GM12873 (cell line): Measurements from ENCODE around the gene TMEM18.

Experiments used
- CTCF ChIP-seq: IDR thresholded peaks from 2 replicates; pipeline ENCODE4 v1.5.1; 2012; ENCODE audit warnings: low read depth, mild to moderate bottlenecking, moderate library complexity, low read length, control low read depth; ENCODE audit not compliant: insufficient read depth; ENCODE audit errors: missing control alignments

Gene TMEM18

GRCh38 chr2:717661-718060, 40.5 kb upstream of the TMEM18 start:
- TF ChIP-seq CTCF = no peak

DNA sequence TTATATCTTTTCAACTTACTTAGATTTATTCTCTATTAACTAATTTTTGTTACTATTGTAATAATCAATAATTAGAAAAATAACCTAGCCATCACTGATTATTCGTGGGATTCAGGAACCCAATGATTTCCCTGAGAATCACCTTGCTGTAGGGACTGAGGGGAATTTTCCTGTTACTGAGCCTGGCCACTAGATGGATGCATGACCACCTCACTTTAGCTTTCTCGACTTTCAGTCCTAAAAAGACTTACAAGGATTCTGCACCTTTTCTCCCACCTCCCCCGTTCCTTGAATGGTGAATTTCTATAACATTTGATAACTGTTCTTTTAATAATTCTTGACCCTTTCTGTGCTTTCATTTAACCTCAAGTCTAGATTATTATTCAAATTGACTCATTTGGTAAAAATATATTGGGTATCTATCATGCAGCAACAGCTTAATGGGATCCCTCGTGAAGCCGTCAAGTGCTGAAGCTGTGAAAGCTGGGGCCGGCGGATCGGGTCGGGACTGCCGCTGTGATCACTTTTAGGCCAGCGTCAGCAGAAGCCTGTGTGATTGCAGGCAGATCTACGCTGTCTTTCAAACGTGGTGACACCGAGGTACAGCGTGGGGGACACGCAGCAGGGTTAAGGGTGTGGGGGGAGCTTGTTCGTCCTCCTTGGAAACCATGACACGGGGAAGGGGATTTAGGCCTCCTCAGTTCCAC, 38.8 kb upstream of the TMEM18 start:
- TF ChIP-seq CTCF = peak; percentile 37

DNA sequence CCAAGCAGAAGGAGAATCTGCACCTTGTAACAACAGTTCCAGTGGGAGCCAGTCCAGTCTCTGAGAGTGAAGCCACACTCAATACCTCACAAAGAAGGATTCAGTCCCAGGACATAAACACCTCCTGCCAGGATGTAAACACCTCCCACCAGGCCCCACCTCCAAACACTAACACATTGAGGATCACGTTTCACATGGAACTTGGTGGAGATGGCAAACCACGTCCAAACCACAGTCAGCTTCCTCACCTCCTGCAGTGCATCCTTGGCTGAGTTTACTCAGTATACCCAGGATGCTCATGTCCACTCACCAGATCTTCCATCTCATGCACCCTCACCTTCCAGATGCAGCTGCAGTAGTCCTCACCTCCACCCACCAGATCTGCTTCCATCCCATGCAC, 37.8 kb upstream of the TMEM18 start:
- no peak for TF ChIP-seq CTCF

DNA sequence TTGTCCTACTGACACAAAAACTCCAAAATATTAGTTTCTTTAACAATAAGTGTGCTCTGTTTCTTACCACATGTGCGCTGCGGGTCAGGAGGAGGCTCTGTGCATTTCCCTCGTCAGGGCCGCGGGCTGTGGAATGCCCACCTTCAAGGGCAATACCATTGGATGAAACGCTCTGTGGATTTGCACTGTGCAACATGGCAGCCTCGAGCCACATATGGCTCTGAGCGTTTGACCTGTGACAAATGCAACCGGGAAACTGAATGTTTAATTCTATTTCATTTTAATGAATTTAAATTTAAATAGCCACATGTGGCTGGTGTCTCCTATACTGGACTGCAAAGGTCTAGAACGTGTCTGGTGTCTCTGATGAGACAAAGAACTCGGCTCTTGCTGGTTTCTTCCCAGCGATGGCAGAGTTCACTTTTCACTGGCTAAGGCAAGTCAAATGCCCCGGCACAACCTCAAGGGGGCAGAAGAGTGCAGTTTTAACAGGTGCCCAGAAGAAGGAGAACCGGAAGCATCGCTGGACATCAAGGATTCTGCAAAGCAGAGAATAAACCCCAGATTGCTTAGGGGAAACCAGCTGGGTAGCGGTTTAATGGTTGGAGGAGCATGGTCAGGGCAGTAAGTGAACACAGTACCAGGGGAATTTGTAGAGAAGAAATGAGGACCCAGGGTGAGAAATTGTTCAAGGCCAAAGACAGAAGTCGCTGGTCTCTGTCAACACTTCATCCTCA, 37.0 kb upstream of the TMEM18 start:
- peak; percentile 82 for TF ChIP-seq CTCF

DNA sequence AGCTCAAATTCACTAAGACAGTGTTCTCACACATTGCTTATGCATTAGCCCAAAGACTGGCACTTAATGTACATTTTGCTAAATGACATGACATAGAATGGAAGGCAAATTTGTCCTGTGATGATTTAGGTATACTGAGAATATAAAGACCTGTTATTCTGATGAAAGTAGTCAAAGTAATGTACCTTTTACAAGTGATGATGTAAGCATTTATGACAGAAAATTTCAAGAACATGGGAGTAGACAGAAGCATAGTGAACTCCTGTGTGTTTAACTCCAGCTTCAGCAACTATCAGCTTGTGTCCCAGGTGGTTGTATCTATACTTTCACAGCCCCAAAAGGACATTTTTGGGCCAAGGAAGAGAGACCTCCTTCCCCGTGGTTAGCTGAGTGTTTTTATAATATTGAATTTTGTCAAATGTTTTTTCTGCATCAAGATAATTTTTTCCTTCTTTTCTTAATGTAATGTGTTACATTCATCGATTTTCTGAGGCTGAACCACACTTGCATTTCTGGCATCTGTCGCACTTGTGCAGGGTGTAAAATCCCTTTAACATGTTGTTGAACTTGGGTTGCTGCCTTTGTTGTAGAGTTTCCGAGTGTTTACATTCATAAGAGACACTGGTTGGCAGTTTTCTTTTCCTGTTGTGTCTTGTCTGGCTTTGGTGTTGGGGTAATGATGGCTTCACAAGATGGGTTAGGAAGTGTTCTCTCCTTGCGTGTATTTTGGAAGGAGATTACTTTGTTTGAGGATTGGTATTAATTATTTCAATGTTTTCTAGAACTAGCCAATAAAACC, 33.9 kb upstream of the TMEM18 start:
- TF ChIP-seq CTCF = no peak

DNA sequence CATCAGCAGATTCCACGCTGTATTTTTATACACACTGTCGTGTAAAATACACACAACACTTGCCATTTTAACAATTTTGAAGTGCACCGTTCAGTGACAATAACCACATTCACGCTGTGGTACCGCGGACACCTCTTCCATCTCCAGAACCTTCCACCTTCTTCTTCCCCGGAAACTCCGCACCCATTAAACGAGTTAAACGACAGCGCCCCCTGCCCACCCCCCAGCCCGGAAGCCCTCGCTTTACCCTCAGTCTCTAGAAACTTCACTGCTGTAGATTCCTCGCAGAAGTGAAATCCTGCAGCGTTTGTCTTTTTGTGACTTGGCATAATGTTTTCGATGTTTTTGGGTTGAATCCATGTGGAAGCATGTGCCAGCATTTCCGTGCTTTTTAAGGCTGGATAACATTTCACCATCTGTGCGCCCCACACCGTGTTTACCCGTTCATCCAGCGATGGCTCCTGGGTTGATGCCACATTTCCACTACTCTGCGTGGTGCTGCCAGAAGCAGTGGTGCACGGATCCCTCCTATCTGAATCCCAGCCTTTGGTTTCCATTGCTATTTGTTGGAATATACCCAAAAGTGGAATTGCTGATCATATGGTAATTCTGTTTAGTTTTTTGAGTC, 32.0 kb upstream of the TMEM18 start:
- TF ChIP-seq CTCF = no peak

DNA sequence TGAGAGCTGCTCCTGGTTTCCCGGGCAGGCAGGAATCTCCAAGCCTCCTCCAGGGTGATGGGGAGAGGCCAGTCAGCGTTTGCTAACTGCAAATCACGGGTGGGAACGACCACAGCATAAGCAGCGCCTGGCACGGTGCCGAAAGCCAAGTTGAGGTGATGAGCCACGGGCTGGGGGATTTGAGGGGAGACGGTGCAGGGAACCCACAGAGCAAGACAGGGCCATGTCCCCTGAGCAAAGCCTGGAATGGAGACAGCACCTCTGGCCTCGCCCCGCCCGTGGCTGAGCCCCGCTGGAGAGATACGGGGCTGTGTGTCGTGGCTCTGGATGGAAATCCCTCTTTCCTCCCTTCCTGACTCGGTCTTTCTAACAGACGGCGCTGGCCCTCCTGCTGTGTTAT, 31.5 kb upstream of the TMEM18 start:
- TF ChIP-seq CTCF = no peak
